Stimulated activated CD4-positive, alpha-beta T cell treated with anti-CD3 and anti-CD28 coated beads, Interleukin-12 subunit alpha, Interleukin-12 subunit beta, amount 100 ng/mL, for 4 hours (primary cell): ENCODE measurements around the gene SEC22A.

Source experiments
- DNase-seq: peaks from one replicate; pipeline ENCODE4 v3.0.0-alpha.2; 2020

SEC22A gene

GRCh38 chr3:123290107-123290930 lies 88.6 kb downstream of the SEC22A start:
- no peak for DNase-seq

- no peak for DNase-seq
These were observed 89.2 kb downstream of the SEC22A start for GRCh38 chr3:123290962-123291361.

- no peak for DNase-seq
These were observed 89.7 kb downstream of the SEC22A start for GRCh38 chr3:123291404-123291803.

- no peak for DNase-seq
These were observed 90.9 kb downstream of the SEC22A start for GRCh38 chr3:123292321-123293310.

- no peak for DNase-seq
These were observed 92.7 kb downstream of the SEC22A start for GRCh38 chr3:123294296-123294938.

GRCh38 chr3:123295171-123295900 lies 93.6 kb downstream of the SEC22A start:
- DNase-seq = no peak

- DNase-seq = no peak
These were observed 94.1 kb downstream of the SEC22A start for GRCh38 chr3:123295901-123296250.

GRCh38 chr3:123296261-123296660 lies 94.5 kb downstream of the SEC22A start:
- DNase-seq = no peak

GRCh38 chr3:123296836-123297626 lies 95.3 kb downstream of the SEC22A start:
- DNase-seq = no peak

GRCh38 chr3:123297627-123297899 lies 95.8 kb downstream of the SEC22A start:
- DNase-seq = no peak

GRCh38 chr3:123298903-123299302 lies 97.2 kb downstream of the SEC22A start:
- DNase-seq = no peak

- no peak for DNase-seq
These were observed 97.8 kb downstream of the SEC22A start for GRCh38 chr3:123299581-123299980.

- no peak for DNase-seq
These were observed 98.3 kb downstream of the SEC22A start for GRCh38 chr3:123300056-123300455.

- DNase-seq = no peak
These were observed 98.8 kb downstream of the SEC22A start for GRCh38 chr3:123300583-123300982.

GRCh38 chr3:123301331-123302184 lies 99.8 kb downstream of the SEC22A start:
- no peak for DNase-seq

GRCh38 chr3:123302961-123303360 lies 101.2 kb downstream of the SEC22A start:
- DNase-seq = no peak

- DNase-seq = no peak
These were observed 102.3 kb downstream of the SEC22A start for GRCh38 chr3:123303976-123304560.

- DNase-seq = no peak
These were observed 103.4 kb downstream of the SEC22A start for GRCh38 chr3:123305192-123305591.

GRCh38 chr3:123307064-123307463 lies 105.3 kb downstream of the SEC22A start:
- no peak for DNase-seq

GRCh38 chr3:123310186-123310585 lies 108.4 kb downstream of the SEC22A start:
- no peak for DNase-seq

- DNase-seq = no peak
These were observed 109.0 kb downstream of the SEC22A start for GRCh38 chr3:123310741-123311140.
